ENCODE data around the gene C6orf120. TPM values are rescaled to one million over a fixed set of nuclear protein-coding genes. Genes with fewer than 3 reads are reported as not detected.
A peak's percentile ranks its signal among the peaks of the same experiment; 100 is the strongest.
"Not testable (repeated sequence)": the region's sequence is repeated elsewhere in the genome, so short reads cannot be mapped to it uniquely, and the experiment has no call there.

Gene C6orf120
- total RNA-seq, 2 experiments from 2014 or later: 17.4 to 18.3 TPM

GRCh38 chr6:169689287-169689686 is 12.6 kb upstream of the C6orf120 start:
- Mint-ChIP-seq H3K27ac (no peak overlapping the region), H3K27me3 (ENCODE audit: low read depth) (no peaks in the 10 kb centered on the region), H3K4me3 (no peak overlapping the region), H3K9me3 (ENCODE audit: insufficient read depth) (peaks cover 16% of the 10 kb centered on the region), H3K4me1 (ENCODE audit: low read depth) (no peaks in the 10 kb centered on the region), H3K36me3 (ENCODE audit: low read depth) (peaks cover 45% of the 10 kb centered on the region)
- POLR2A ChIA-PET: no interaction called here
- CTCF ChIA-PET: no interaction called here
- ATAC-seq: no peak
- no peak for DNase-seq

- peaks cover 3% of the 10 kb centered on the region for H3K9me3 Mint-ChIP-seq (ENCODE audit: insufficient read depth)
- no peaks in the 10 kb centered on the region for H3K27me3 Mint-ChIP-seq (ENCODE audit: low read depth)
- POLR2A ChIA-PET: interaction anchor here (0.9 kb wide), 1 partner anchor 192 kb away, joined by 3 read pairs; no protein-coding TSS in a partner anchor
Observed at GRCh38 chr6:169691260-169691659, 10.7 kb upstream of the C6orf120 start.

GRCh38 chr6:169692516-169692915 is 9.4 kb upstream of the C6orf120 start:
- H3K4me1 Mint-ChIP-seq (ENCODE audit: low read depth): peaks cover under 1% of the 10 kb centered on the region
- H3K36me3 Mint-ChIP-seq (ENCODE audit: low read depth): peaks cover 25% of the 10 kb centered on the region
- no peaks in the 10 kb centered on the region for H3K27me3 Mint-ChIP-seq (ENCODE audit: low read depth)
- CTCF ChIA-PET: interaction anchor here (1.0 kb wide), 1 partner anchor 9 kb away, joined by 5 read pairs; the partner anchor contains the start of genes C6orf120 and WDR27
- ATAC-seq (no peak), DNase-seq (no peak)
- H3K4me3 Mint-ChIP-seq: no peak overlapping the region
- no peak overlapping the region for H3K27ac Mint-ChIP-seq
- H3K9me3 Mint-ChIP-seq (ENCODE audit: insufficient read depth): peaks cover 3% of the 10 kb centered on the region
- POLR2A ChIA-PET: no interaction called here

More at GRCh38 chr6:169691260-169691659, 10.7 kb upstream of the C6orf120 start:
- no peaks in the 10 kb centered on the region for H3K4me1 Mint-ChIP-seq (ENCODE audit: low read depth)
- ATAC-seq: no peak
- H3K36me3 Mint-ChIP-seq (ENCODE audit: low read depth): peaks cover 33% of the 10 kb centered on the region
- CTCF ChIA-PET: no interaction called here
- H3K4me3 Mint-ChIP-seq: no peak overlapping the region
- no peak for DNase-seq
- no peak overlapping the region for H3K27ac Mint-ChIP-seq

GRCh38 chr6:169695131-169695530 is 6.8 kb upstream of the C6orf120 start:
- Mint-ChIP-seq H3K9me3 (ENCODE audit: insufficient read depth) (peaks cover 3% of the 10 kb centered on the region), H3K27ac (no peak overlapping the region), H3K27me3 (ENCODE audit: low read depth) (no peaks in the 10 kb centered on the region), H3K4me3 (no peak overlapping the region), H3K4me1 (ENCODE audit: low read depth) (peaks cover 12% of the 10 kb centered on the region), H3K36me3 (ENCODE audit: low read depth) (peaks cover 19% of the 10 kb centered on the region)
- no peak for ATAC-seq
- POLR2A ChIA-PET: no interaction called here
- DNase-seq: no peak
- CTCF ChIA-PET: no interaction called here

- H3K4me1 Mint-ChIP-seq (ENCODE audit: low read depth): peaks cover 21% of the 10 kb centered on the region
- DNase-seq; POLR2A ChIA-PET; H3K27ac Mint-ChIP-seq; ATAC-seq; H3K4me3 Mint-ChIP-seq; H3K27me3 Mint-ChIP-seq (ENCODE audit: low read depth); H3K9me3 Mint-ChIP-seq (ENCODE audit: insufficient read depth): not testable (repeated sequence)
- CTCF ChIA-PET: interaction anchor here (0.8 kb wide), 1 partner anchor 44 kb away, joined by 3 read pairs; no protein-coding TSS in a partner anchor
- H3K36me3 Mint-ChIP-seq (ENCODE audit: low read depth): peaks cover 19% of the 10 kb centered on the region
Observed at GRCh38 chr6:169697115-169697514, 4.8 kb upstream of the C6orf120 start.

- Mint-ChIP-seq H3K4me3 (peak overlapping the region; percentile 31), H3K4me1 (ENCODE audit: low read depth) (peaks cover 44% of the 10 kb centered on the region), H3K27ac (no peak overlapping the region), H3K9me3 (ENCODE audit: insufficient read depth) (peaks cover 3% of the 10 kb centered on the region), H3K27me3 (ENCODE audit: low read depth) (no peaks in the 10 kb centered on the region), H3K36me3 (ENCODE audit: low read depth) (peaks cover 32% of the 10 kb centered on the region)
- ChIA-PET CTCF (interaction anchor here (1.1 kb wide), 1 partner anchor 18 kb away, joined by 3 read pairs; no protein-coding TSS in a partner anchor), POLR2A (interaction anchor here (0.9 to 4.9 kb wide), 3 partner anchors 22 to 51 kb away, joined by 3 to 47 read pairs (median 39); partner anchors contain the start of genes DYNLT2 and ERMARD)
- ATAC-seq (no peak), DNase-seq (no peak)
Observed at GRCh38 chr6:169700296-169700695, 1.6 kb upstream of the C6orf120 start.

- Mint-ChIP-seq H3K9me3 (ENCODE audit: insufficient read depth) (peaks cover under 1% of the 10 kb centered on the region), H3K4me3 (peak overlapping the region; percentile 90), H3K27me3 (ENCODE audit: low read depth) (no peaks in the 10 kb centered on the region), H3K36me3 (ENCODE audit: low read depth) (peaks cover 32% of the 10 kb centered on the region), H3K27ac (peak overlapping the region; percentile 87), H3K4me1 (ENCODE audit: low read depth) (peaks cover 51% of the 10 kb centered on the region)
- peak; percentile 8 for ATAC-seq
- DNase-seq: peak; percentile 33
- ChIA-PET CTCF (interaction anchor here (1.1 to 3.2 kb wide), 4 partner anchors 8 to 50 kb away, joined by 3 to 19 read pairs (median 5); partner anchors contain the start of genes DYNLT2 and ERMARD), POLR2A (interaction anchor here (0.7 to 4.9 kb wide), 14 partner anchors 10 to 883 kb away, joined by 3 to 47 read pairs (median 4); partner anchors contain the start of genes DYNLT2, ERMARD and PDCD2)
Observed at GRCh38 chr6:169701311-169701953, 494 bp upstream of the C6orf120 start.

- no peaks in the 10 kb centered on the region for H3K27me3 Mint-ChIP-seq (ENCODE audit: low read depth)
- POLR2A ChIA-PET: interaction anchor here (0.9 to 4.9 kb wide), 9 partner anchors 9 to 881 kb away, joined by 3 to 47 read pairs (median 8); partner anchors contain the start of genes DYNLT2, ERMARD and PDCD2
- H3K4me3 Mint-ChIP-seq: peak overlapping the region; percentile 90
- CTCF ChIA-PET: interaction anchor here (0.8 to 3.2 kb wide), 5 partner anchors 19 to 49 kb away, joined by 3 to 19 read pairs (median 4); partner anchors contain the start of genes DYNLT2 and ERMARD
- DNase-seq: no peak
- peak; percentile 15 for ATAC-seq
- H3K27ac Mint-ChIP-seq: peak overlapping the region; percentile 92
- no peaks in the 10 kb centered on the region for H3K9me3 Mint-ChIP-seq (ENCODE audit: insufficient read depth)
- H3K4me1 Mint-ChIP-seq (ENCODE audit: low read depth): peaks cover 48% of the 10 kb centered on the region
- peaks cover 32% of the 10 kb centered on the region for H3K36me3 Mint-ChIP-seq (ENCODE audit: low read depth)
Observed at GRCh38 chr6:169702840-169703246, 917 bp downstream of the C6orf120 start.

- ChIA-PET CTCF (no interaction called here), POLR2A (interaction anchor here (1.1 to 1.2 kb wide), 2 partner anchors 12 to 16 kb away, joined by 3 to 4 read pairs; partner anchors contain the start of gene PHF10)
- no peaks in the 10 kb centered on the region for H3K27me3 Mint-ChIP-seq (ENCODE audit: low read depth)
- no peaks in the 10 kb centered on the region for H3K9me3 Mint-ChIP-seq (ENCODE audit: insufficient read depth)
- H3K4me1 Mint-ChIP-seq (ENCODE audit: low read depth): peaks cover 30% of the 10 kb centered on the region
- no peak overlapping the region for H3K4me3 Mint-ChIP-seq
- H3K36me3 Mint-ChIP-seq (ENCODE audit: low read depth): peaks cover 41% of the 10 kb centered on the region
- DNase-seq: no peak
- H3K27ac Mint-ChIP-seq: no peak overlapping the region
- ATAC-seq: no peak
Observed at GRCh38 chr6:169707772-169708171, 5.8 kb downstream of the C6orf120 start.

GRCh38 chr6:169709293-169709692 is 7.4 kb downstream of the C6orf120 start:
- POLR2A ChIA-PET: interaction anchor here (1.2 kb wide), 2 partner anchors 15 to 41 kb away, joined by 4 read pairs; partner anchors contain the start of gene PHF10
- DNase-seq: no peak
- no peaks in the 10 kb centered on the region for H3K27me3 Mint-ChIP-seq (ENCODE audit: low read depth)
- no peak for ATAC-seq
- no peaks in the 10 kb centered on the region for H3K9me3 Mint-ChIP-seq (ENCODE audit: insufficient read depth)
- no peak overlapping the region for H3K27ac Mint-ChIP-seq
- H3K4me1 Mint-ChIP-seq (ENCODE audit: low read depth): peaks cover 15% of the 10 kb centered on the region
- H3K4me3 Mint-ChIP-seq: no peak overlapping the region
- CTCF ChIA-PET: interaction anchor here (1.1 to 1.8 kb wide), 2 partner anchors 10 to 12 kb away, joined by 5 to 6 read pairs; no protein-coding TSS in a partner anchor
- peaks cover 39% of the 10 kb centered on the region for H3K36me3 Mint-ChIP-seq (ENCODE audit: low read depth)

GRCh38 chr6:169710009-169710408 is 8.1 kb downstream of the C6orf120 start:
- peaks cover 11% of the 10 kb centered on the region for H3K4me1 Mint-ChIP-seq (ENCODE audit: low read depth)
- peaks cover 41% of the 10 kb centered on the region for H3K36me3 Mint-ChIP-seq (ENCODE audit: low read depth)
- CTCF ChIA-PET: interaction anchor here (1.1 to 1.8 kb wide), 2 partner anchors 10 to 12 kb away, joined by 5 to 6 read pairs; no protein-coding TSS in a partner anchor
- POLR2A ChIA-PET: interaction anchor here (1.0 to 2.8 kb wide), 2 partner anchors 8 to 14 kb away, joined by 3 to 19 read pairs; partner anchors contain the start of genes C6orf120 and WDR27
- no peak overlapping the region for H3K4me3 Mint-ChIP-seq
- DNase-seq (no peak), ATAC-seq (no peak)
- H3K9me3 Mint-ChIP-seq (ENCODE audit: insufficient read depth): no peaks in the 10 kb centered on the region
- no peak overlapping the region for H3K27ac Mint-ChIP-seq
- no peaks in the 10 kb centered on the region for H3K27me3 Mint-ChIP-seq (ENCODE audit: low read depth)

GRCh38 chr6:169714178-169714577 is 12.3 kb downstream of the C6orf120 start:
- Mint-ChIP-seq H3K27me3 (ENCODE audit: low read depth) (no peaks in the 10 kb centered on the region), H3K36me3 (ENCODE audit: low read depth) (peaks cover 52% of the 10 kb centered on the region), H3K4me3 (no peak overlapping the region), H3K9me3 (ENCODE audit: insufficient read depth) (no peaks in the 10 kb centered on the region), H3K27ac (no peak overlapping the region), H3K4me1 (ENCODE audit: low read depth) (peaks cover 3% of the 10 kb centered on the region)
- no peak for ATAC-seq
- POLR2A ChIA-PET: no interaction called here
- CTCF ChIA-PET: no interaction called here
- no peak for DNase-seq
